GM18507 (cell line): Measurements from ENCODE around the gene KRT80.

ENCODE experiments used
- DNase-seq: peaks from one replicate; pipeline ENCODE4 v3.0.0; 2011; ENCODE audit warnings: low read depth; ENCODE audit not compliant: insufficient read length; ENCODE audit errors: extremely low spot score
- FAIRE-seq: peaks from 2 replicates; lab custom pipeline; 2011; peaks lifted over from hg19 to GRCh38; lab: Jason Lieb, UNC

KRT80 gene

DNA sequence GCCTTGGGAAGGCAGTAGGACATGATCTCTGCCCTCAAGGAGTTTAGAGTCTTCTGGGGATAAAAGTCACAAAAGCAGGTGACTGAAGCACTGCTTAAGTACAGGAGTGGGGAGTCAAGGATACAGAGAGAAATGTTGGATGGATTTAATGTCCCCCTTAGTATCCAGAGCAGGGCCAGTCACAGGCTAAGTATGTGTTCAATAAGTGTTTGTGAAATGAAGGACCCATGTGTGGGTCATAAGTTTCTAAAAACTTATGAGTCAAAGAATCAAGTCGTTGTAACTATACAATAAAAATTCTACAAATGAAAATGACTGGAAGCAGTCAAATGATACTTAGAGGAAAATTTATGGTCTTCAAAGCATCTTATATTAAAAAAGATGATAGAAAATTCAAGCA is 25.1 kb downstream of the KRT80 start:
- no peak for DNase-seq
- FAIRE-seq: no peak

- no peak for DNase-seq
- no peak for FAIRE-seq
Observed at GRCh38 chr12:52165096-52165855, 26.5 kb downstream of the KRT80 start.

GRCh38 chr12:52164624-52165023 is 27.2 kb downstream of the KRT80 start:
- DNase-seq: no peak
- no peak for FAIRE-seq

GRCh38 chr12:52162981-52163380 is 28.8 kb downstream of the KRT80 start:
- no peak for FAIRE-seq
- no peak for DNase-seq

DNA sequence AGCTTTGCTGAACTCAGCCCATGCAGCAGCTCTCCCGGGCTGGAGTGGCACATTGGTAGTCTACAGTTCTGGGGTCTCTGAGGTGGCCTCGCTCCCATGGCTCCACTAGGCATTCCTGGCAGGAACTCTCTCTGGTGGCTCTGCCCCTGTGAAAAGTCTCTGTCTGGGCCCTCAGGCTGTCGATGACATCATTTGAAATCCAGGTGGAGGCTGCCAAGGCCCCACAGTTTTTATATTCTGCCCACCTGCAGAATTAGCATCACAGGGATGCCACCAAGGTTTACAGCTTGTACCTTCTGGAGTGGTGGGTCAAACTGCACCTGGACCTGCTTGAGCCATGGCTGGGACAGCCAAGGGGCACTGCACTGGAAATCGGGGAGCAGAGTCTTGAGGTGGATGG is 31.6 kb downstream of the KRT80 start:
- FAIRE-seq (no peak), DNase-seq (no peak)

DNA sequence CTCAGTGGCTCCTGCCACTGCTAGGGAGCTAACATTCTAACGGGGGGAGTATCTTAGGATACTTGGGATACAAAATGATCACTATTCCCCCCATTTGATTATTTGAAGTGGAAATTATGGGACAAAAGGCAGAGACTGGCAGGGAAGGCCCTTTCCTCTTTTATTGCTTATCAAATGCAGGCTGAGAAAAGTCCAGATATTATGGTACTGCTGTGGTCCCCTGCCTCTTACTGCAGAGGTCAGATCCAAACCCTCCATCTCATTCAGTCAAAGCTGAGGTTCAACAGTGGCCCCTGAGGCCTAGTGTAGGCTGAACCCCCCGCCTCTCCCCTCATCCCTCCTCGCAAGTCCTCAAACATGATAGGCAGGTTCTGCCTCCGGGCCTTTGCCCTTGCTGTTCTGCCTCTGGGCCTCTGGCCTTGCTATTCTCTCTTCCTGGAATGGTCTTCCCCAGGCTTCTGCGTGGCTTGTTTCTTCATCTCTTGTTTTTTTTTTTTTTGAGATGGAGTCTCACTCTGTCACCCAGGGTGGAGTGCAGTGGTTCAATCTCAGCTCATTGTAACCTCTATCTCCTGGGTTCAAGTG is 34.2 kb downstream of the KRT80 start:
- FAIRE-seq: no peak

DNA sequence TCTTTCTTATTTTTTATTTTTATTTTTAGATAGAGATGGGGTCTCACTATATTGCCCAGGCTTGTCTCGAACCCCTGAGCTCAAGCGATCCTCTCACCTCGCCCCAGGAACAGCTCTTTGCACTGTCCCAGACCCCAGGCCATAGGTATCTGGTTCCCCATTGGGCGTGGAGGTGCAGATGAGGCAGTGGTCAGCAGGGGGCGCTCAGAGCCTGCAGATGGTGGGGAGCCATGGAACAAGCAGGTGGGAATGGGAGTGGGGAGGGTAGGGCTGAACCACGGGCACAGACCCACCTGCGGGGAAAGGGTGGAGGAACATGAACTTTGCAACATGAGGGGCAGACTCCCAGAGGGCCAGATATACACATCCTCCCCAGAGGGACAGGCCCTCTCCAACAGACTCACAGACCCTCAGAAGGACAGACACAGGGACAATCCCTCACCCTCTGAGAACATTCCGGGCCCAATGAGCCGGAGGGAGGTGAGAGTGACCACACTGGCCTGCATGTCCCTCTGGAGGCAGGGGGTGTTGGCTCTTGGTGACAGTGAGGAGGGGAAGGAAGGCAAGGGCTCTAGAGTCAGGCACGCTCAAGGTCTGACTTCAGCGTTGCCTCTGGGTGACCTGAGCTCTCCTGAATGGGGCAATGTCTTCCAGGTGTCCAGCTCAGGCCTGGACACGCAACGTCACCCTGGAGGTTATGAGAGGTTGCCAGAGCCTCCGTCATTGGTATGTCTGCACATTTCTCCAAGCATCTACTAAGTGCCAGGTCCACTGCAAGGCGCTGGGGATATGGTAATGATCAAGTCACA is 34.9 kb downstream of the KRT80 start:
- DNase-seq (no peak), FAIRE-seq (peak; percentile 79)

More for the DNA sequence above, 34.2 kb downstream of the KRT80 start:
- no peak for DNase-seq

DNA sequence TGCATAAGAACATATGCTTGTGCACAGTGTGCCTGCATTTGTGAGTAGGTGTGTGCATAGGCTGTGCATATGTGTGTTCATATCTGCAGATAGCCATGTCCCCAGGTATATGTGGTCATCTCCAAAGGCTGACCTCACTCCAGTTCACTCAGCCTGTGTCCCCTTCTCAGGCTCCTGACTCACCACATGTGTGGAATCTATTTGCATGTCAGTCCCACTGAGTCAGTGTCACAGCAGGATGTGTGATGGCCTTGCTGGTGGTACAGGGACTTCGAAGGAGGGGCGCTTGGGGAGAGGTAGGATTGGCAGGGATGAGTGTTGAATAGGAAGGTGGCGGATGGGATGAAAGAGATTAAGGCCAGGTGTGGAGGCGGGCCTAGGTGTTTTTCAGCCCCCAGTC is 35.5 kb downstream of the KRT80 start:
- FAIRE-seq: no peak
- DNase-seq: no peak

DNA sequence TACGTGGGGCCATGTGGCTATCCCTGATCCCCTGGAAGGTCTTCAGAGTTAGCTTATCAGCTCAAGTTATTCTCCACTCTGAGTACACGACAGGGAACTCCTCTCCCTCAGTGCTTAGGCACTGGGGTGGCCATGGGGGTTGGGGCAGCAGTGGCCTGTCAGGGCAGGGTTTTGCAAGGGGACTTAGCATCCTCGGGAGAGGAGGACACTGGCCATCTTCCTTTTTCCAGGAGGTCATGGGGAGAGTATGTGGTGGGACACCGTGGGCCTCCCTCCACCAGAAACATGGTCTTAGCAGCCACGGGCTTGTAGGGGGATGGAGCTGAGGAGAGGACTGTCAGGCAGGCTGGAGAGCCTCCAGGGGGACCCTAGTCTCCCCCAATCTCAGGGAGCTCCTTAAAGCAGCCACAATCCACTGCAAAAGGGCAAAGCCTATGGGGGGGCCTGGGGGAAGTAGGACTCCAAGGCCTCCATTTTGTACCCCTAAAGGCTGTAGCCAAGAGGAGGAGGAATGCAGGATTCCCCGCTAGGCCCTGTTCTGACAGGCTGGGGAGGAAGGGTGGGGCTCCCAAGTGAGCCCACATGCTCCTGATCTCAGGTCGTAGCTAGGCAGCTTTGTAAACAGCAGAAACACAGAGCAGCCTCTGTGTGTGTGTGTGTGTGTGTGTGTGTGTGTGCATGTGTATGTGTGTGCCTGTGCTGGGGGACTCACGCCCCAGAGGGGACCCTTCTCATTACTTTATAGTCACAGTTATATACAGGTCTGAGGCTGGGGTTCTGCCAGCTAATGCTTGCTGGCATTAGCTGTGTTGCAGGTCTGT is 36.6 kb downstream of the KRT80 start:
- DNase-seq: no peak
- FAIRE-seq: no peak

DNA sequence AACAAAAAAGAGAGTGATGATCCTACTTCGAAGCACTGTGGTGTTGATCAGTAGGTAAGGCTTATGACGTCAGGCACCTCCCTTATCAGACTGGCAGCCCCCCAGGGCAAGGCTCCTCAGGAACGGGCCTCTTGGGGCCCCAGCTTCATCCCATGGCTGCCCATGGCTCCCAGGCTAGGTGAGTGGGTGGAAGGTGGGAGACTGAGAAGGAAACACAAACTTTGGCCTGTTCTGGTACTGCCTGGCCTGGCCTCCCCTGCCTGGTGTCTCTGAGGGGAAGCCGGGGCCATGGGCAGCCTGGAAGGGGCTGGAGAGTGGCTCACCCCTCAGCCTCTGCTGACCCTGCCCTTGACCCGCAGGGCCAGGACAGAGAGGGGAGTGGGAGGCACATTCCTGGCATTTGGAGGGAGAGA is 38.9 kb downstream of the KRT80 start:
- DNase-seq: no peak
- no peak for FAIRE-seq

- FAIRE-seq (no peak), DNase-seq (peak; percentile 58)
Observed at GRCh38 chr12:52151837-52152783, 39.7 kb downstream of the KRT80 start.

GRCh38 chr12:52151153-52151836 is 40.5 kb downstream of the KRT80 start:
- FAIRE-seq: no peak

DNA sequence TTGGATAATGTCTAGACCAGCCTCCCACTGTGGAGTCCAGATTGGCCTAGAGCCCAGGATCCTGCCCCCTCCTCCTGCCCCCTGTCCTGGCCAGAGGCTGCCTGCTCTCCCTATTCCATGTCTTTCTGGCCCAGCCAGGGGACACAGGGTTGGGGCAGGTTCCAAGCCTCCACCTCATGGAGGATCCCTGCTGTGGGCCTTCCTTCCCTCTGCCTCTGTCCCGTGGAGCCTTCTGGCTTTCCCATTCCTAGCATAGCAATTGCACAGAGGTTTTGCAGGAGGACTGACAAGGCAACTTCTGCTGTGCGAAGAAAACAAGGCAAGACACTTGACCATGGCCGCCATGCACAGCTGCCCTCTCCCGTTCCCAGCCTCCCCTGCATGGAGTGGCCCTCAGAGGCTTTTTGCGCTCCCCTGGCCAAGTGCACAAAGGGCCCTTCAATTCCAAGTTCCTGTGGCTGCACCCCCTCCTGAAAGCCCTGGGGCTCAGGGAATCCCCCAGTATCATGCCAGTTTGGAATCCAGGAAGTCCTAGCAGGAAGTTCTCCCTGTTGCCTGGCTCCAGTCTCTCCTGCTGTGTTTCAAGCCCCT is 42.1 kb downstream of the KRT80 start:
- FAIRE-seq: no peak
- DNase-seq: no peak

More at GRCh38 chr12:52151153-52151836, 40.5 kb downstream of the KRT80 start:
- DNase-seq: no peak

GRCh38 chr12:52149182-52149641 is 42.6 kb downstream of the KRT80 start:
- FAIRE-seq (no peak), DNase-seq (no peak)

- no peak for FAIRE-seq
Observed at GRCh38 chr12:52148464-52149181, 43.2 kb downstream of the KRT80 start.

GRCh38 chr12:52147964-52148463 is 43.8 kb downstream of the KRT80 start:
- FAIRE-seq: no peak
- DNase-seq: no peak

More at GRCh38 chr12:52148464-52149181, 43.2 kb downstream of the KRT80 start:
- DNase-seq: no peak
